Effector memory CD4-positive, alpha-beta T cell (primary cell): ENCODE results near the gene LILRB2.
"Not testable (repeated sequence)": the region's sequence is repeated elsewhere in the genome, so short reads cannot be mapped to it uniquely, and the experiment has no call there.

Experiments
- DNase-seq, 3 donors: peaks; one replicate each; pipeline ENCODE4 v3.0.0-alpha.2; 2020
- H3K27ac ChIP-seq: 2 replicates; pipeline ENCODE4 v1.7.0; 2013; ENCODE audit warnings: mild to moderate bottlenecking, low read length, moderate library complexity; ENCODE audit not compliant: insufficient read depth, poor library complexity, severe bottlenecking
- H3K27me3 ChIP-seq: replicated peaks from 2 replicates; pipeline ENCODE4 v1.7.0; 2013; ENCODE audit warnings: mild to moderate bottlenecking, low read length; ENCODE audit not compliant: insufficient read depth, control insufficient read depth, poor library complexity, severe bottlenecking
- H3K36me3 ChIP-seq: 2 replicates; pipeline ENCODE4 v1.7.0; 2013; ENCODE audit warnings: mild to moderate bottlenecking, low read length, moderate library complexity; ENCODE audit not compliant: control insufficient read depth, insufficient read depth
- H3K4me1 ChIP-seq: 2 replicates; pipeline ENCODE4 v1.7.0; 2013; ENCODE audit warnings: low read length, mild to moderate bottlenecking; ENCODE audit not compliant: control insufficient read depth, insufficient read depth, poor library complexity, severe bottlenecking
- H3K4me3 ChIP-seq: 2 replicates; pipeline ENCODE4 v1.7.0; 2013; ENCODE audit warnings: low read length, low read depth, mild to moderate bottlenecking; ENCODE audit not compliant: insufficient read depth, poor library complexity, severe bottlenecking
- H3K9me3 ChIP-seq: 2 replicates; pipeline ENCODE4 v1.7.0; 2013; ENCODE audit warnings: mild to moderate bottlenecking, low read length, moderate library complexity; ENCODE audit not compliant: control insufficient read depth
- total RNA-seq, 3 donors: gene quantifications; one replicate each; lab custom pipeline; 2026; lab: John Stamatoyannopoulos, UW

LILRB2 gene
- total RNA-seq, result 0 to 0.58 (median 0.17) reads per million in 3 donors

- H3K36me3 ChIP-seq, result no peaks in the 10 kb centered on the region
- no peak for DNase-seq
- no peaks in the 10 kb centered on the region for H3K9me3 ChIP-seq
- H3K27ac ChIP-seq, result no peak within 1 kb of the TSS
- H3K27me3 ChIP-seq, result no peaks in the 10 kb centered on the region
- no peaks in the 10 kb centered on the region for H3K4me1 ChIP-seq
- no peak within 1 kb of the TSS for H3K4me3 ChIP-seq
These were observed at the start of gene LILRB2 for GRCh38 chr19:54281007-54281728. Gene LILRB2 (minus strand): TSS chr19:54281110. CDS start chr19:54280496, 614 bp downstream.

DNA sequence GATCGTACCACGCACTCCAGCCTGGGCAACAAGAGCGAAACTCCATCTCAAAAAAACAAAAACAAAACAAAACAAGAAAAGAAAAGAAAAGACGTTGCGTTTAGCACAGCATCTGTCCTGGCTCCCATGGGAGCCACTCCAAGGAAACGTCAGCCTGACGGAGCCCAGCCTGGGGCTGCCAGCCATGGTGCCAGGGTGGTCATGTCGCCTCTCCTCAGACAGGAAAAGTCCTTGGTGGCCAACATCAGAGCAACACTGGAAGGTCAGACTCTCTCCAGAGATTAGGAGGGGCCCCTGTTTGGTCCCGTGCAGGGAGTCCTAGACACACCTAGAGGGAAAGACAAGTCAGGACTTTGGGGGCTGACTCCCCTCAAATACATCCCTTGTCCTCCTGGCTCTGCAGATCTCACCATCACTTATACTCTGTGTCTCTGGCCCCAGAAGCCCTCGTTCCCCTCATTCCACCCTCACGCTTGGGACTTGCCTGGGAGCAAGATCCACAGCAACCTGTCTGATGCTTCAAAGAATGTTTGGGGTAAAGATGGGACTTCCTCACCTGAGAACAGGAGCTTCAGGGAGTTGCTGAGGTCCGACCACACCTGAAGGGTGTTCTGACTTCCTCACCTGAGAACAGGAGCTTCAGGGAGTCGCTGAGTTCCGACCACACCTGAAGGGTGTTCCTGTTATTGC, 48.7 kb upstream of the LILRB2 start:
- Histone ChIP-seq H3K27me3 (no peaks in the 10 kb centered on the region), H3K27ac (no peak overlapping the region), H3K36me3 (no peaks in the 10 kb centered on the region), H3K4me3 (no peak overlapping the region), H3K4me1 (peaks cover 3% of the 10 kb centered on the region), H3K9me3 (no peaks in the 10 kb centered on the region)
- no peak for DNase-seq

GRCh38 chr19:54328781-54329180, 47.9 kb upstream of the LILRB2 start:
- not testable (repeated sequence) for H3K36me3 ChIP-seq, H3K27ac ChIP-seq, H3K4me3 ChIP-seq, H3K9me3 ChIP-seq, H3K4me1 ChIP-seq, H3K27me3 ChIP-seq, DNase-seq

GRCh38 chr19:54325631-54326030, 44.7 kb upstream of the LILRB2 start:
- H3K36me3 ChIP-seq, result no peaks in the 10 kb centered on the region
- H3K27ac ChIP-seq, result no peak overlapping the region
- H3K27me3 ChIP-seq, result no peaks in the 10 kb centered on the region
- peaks cover 3% of the 10 kb centered on the region for H3K4me1 ChIP-seq
- no peaks in the 10 kb centered on the region for H3K9me3 ChIP-seq
- H3K4me3 ChIP-seq, result no peak overlapping the region
- DNase-seq, result no peak

GRCh38 chr19:54325194-54325621, 44.3 kb upstream of the LILRB2 start:
- no peaks in the 10 kb centered on the region for H3K9me3 ChIP-seq
- H3K36me3 ChIP-seq, result no peaks in the 10 kb centered on the region
- peak in 2 of 3 donors; percentile 9 to 38 for DNase-seq
- H3K4me3 ChIP-seq, result no peak overlapping the region
- no peak overlapping the region for H3K27ac ChIP-seq
- peaks cover 3% of the 10 kb centered on the region for H3K4me1 ChIP-seq
- H3K27me3 ChIP-seq, result no peaks in the 10 kb centered on the region

DNA sequence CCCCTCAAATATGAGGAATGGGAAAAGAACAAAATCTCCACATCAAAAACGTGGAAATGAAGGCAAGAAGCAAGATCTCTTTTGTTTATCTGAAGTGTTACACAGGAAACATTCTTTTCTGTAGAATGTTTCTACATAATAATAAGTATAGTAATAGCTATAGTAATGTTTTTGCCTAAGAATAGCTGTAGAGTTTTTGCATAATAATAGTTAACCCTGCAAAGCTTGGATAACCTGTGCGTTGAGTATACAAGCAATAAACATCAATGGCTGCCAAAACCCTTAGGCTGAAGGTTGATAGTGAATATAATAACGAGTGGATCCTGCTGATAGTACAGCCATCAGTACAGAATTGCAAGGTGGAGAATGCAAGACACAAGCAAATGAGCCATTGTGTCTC, 43.2 kb upstream of the LILRB2 start:
- Histone ChIP-seq H3K4me1 (peaks cover 3% of the 10 kb centered on the region), H3K27ac (no peak overlapping the region)

DNA sequence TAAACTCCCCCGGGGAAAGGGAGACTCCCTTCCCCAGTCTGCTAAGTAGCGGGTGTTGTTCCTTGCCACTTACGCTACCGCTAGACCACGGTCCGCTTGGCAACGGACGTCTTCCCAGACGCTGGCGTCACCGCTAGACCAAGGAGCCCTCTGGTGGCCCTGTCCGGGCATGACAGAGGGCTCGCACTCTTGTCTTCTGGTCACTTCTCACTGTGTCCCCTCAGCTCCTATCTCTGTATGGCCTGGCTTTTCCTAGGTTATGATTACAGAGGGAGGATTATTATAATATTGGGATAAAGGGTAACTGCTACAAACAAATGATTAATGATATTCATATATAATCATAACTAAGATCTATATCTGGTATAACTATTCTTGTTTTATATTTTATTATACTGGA, 42.0 kb upstream of the LILRB2 start:
- not testable (repeated sequence) for DNase-seq

More for the DNA sequence above, 43.2 kb upstream of the LILRB2 start:
- no peaks in the 10 kb centered on the region for H3K36me3 ChIP-seq
- H3K27me3 ChIP-seq, result no peaks in the 10 kb centered on the region
- no peak overlapping the region for H3K4me3 ChIP-seq
- no peak for DNase-seq
- H3K9me3 ChIP-seq, result no peaks in the 10 kb centered on the region

DNA sequence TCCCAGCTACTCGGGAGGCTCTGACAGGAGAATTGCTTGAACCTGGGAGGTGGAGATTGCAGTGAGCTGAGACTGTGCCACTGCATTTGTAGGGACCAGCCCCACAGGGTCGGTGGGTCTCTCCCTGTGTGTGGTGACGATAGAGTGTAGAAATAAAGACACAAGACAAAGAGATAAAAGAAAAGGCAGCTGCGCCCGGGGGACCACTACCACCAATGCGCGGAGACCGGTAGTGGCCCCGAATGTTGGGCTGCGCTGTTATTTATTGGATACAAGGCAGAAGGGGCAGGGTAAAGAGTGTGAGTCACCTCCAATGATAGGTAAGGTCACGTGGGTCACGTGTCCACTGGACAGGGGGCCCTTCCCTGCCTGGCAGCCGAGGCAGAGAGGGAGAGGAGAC, 41.4 kb upstream of the LILRB2 start:
- not testable (repeated sequence) for H3K4me1 ChIP-seq, H3K27me3 ChIP-seq, DNase-seq, H3K9me3 ChIP-seq, H3K36me3 ChIP-seq, H3K27ac ChIP-seq, H3K4me3 ChIP-seq

More for the DNA sequence above, 42.0 kb upstream of the LILRB2 start:
- not testable (repeated sequence) for H3K36me3 ChIP-seq, H3K27ac ChIP-seq, H3K4me1 ChIP-seq, H3K4me3 ChIP-seq, H3K27me3 ChIP-seq, H3K9me3 ChIP-seq

- H3K4me3 ChIP-seq, result no peak overlapping the region
These were observed 39.2 kb upstream of the LILRB2 start for GRCh38 chr19:54319892-54320670.

DNA sequence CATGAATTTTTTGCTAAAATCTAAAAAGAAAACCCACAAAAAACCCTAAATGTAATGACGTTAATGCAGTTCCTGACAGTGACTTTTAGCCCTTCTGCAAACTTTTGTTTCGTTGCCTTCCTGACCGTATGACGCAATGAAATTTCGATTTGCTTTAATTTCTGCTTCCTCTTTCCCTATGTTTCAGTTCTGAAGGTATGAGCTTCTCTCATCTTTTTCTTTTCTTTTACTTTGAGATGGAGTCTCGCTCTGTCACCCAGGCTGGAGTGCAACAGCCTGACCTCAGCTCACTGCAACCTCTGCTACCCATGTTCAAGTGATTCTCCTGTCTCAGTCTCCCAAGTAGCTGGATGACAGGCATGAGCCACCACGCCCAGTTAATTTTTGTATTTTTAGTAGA, 38.1 kb upstream of the LILRB2 start:
- DNase-seq, result no peak
- no peaks in the 10 kb centered on the region for H3K4me1 ChIP-seq
- H3K27me3 ChIP-seq, result no peaks in the 10 kb centered on the region
- H3K9me3 ChIP-seq, result no peaks in the 10 kb centered on the region
- no peaks in the 10 kb centered on the region for H3K36me3 ChIP-seq
- no peak overlapping the region for H3K4me3 ChIP-seq
- no peak overlapping the region for H3K27ac ChIP-seq

More at GRCh38 chr19:54319892-54320670, 39.2 kb upstream of the LILRB2 start:
- no peak for DNase-seq
- no peaks in the 10 kb centered on the region for H3K27me3 ChIP-seq
- no peaks in the 10 kb centered on the region for H3K9me3 ChIP-seq
- H3K27ac ChIP-seq, result no peak overlapping the region
- no peaks in the 10 kb centered on the region for H3K36me3 ChIP-seq
- no peaks in the 10 kb centered on the region for H3K4me1 ChIP-seq
